ENCODE results near the gene RAB8B.

Gene RAB8B

DNA sequence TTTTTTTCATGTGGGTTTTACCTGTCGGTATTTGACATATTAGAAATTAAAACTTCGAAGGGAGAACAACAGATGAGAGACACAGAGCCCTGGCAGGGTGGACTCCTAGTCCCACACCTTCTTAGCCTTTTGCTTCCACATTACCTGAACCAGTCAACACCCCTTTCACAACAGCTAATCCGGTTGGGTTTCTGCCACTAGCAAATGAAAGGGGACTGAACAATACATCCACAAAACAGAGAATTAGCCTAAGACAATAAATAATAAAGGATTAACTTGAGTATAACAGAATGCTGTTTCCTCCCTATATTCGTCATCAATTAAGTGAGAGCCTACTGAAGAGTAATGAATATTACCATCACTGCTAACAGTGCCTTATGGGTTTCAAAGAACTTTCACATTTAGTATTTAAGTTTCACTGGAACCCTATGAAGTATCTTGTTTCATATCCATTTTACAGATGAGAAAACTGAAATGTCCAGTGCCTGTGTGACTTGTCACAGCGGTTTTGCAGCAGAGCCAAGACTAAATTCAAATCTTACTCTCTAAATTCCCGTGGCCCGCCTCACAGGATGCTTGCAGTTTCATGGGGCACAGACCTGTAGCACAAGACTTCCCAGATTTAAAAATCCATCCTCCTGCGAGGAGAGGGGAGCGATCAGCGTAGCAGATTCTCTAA lies 1.0 kb upstream of the RAB8B start:
- DNase-seq (ENCODE audit: low read depth, low spot score): no peak
- Histone ChIP-seq H3K9me3 (ENCODE audit: low read depth, low read length) (no peaks in the 10 kb centered on the region), H3K27ac (no peak overlapping the region), H3K36me3 (ENCODE audit: insufficient read depth, low read length) (no peaks in the 10 kb centered on the region), H3K9ac (ENCODE audit: insufficient read length) (peak overlapping the region; percentile 77), H3K4me3 (peak overlapping the region; percentile 90)
- TF ChIP-seq EZH2 (IDR thresholded peaks at IDR 0.05): no peak
- no peak for TF ChIP-seq FOXP2 (optimal IDR thresholded peaks at IDR 0.05; ENCODE audit: control extremely low read depth, extremely low read length, insufficient read depth)
- no peak for TF ChIP-seq POLR2AphosphoS5 (IDR thresholded peaks at IDR 0.05; ENCODE audit: borderline replicate concordance, low read depth, low read length)

DNA sequence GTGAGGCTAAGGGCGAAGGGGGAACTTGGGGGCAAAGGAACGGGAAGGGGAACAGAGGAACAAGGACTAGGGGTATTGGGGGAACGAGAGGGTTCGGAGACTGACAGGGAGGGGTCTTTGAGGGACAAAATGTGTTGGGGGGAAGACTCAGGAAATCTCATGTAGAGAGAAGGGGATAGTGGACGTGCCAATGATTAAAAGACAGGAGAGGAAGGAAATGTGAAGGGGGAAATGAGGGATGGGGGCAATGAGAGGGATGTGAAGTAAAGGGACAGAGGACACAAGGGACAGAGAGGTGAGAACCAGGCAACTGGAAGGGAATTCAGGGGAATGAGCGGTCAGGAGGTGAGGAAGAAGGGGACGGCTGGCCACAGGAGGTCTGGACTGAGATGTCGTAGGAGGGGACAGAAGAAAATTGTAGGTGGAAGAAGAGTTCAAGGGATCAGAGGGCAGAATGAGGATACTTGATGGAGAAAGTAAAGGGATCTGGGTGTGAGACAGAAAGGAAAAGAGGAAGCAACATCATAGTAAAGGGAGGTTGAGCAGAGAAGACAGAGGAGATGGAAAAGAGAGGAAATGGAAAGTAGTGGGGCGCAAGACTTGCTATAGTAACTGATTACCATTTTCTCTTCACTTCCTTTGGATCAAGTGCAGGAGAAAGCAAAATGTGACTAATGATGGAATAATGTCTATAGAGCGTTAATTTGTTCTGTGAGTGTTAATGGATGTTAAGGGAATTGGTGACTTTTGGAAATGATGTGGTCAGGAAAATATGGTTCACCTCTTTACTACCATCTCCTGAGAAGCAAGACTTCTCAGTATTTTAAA lies 749 bp downstream of the RAB8B start:
- no peak for DNase-seq (ENCODE audit: low read depth, low spot score)
- H3K9ac ChIP-seq (ENCODE audit: insufficient read length): peak overlapping the region; percentile 68
- no peaks in the 10 kb centered on the region for H3K9me3 ChIP-seq (ENCODE audit: low read depth, low read length)
- no peak for TF ChIP-seq POLR2AphosphoS5 (IDR thresholded peaks at IDR 0.05; ENCODE audit: borderline replicate concordance, low read depth, low read length)
- TF ChIP-seq EZH2 (IDR thresholded peaks at IDR 0.05): no peak
- TF ChIP-seq FOXP2 (optimal IDR thresholded peaks at IDR 0.05; ENCODE audit: control extremely low read depth, extremely low read length, insufficient read depth): no peak
- H3K36me3 ChIP-seq (ENCODE audit: insufficient read depth, low read length): no peaks in the 10 kb centered on the region
- H3K4me3 ChIP-seq: peak overlapping the region; percentile 90
- no peak overlapping the region for H3K27ac ChIP-seq

DNA sequence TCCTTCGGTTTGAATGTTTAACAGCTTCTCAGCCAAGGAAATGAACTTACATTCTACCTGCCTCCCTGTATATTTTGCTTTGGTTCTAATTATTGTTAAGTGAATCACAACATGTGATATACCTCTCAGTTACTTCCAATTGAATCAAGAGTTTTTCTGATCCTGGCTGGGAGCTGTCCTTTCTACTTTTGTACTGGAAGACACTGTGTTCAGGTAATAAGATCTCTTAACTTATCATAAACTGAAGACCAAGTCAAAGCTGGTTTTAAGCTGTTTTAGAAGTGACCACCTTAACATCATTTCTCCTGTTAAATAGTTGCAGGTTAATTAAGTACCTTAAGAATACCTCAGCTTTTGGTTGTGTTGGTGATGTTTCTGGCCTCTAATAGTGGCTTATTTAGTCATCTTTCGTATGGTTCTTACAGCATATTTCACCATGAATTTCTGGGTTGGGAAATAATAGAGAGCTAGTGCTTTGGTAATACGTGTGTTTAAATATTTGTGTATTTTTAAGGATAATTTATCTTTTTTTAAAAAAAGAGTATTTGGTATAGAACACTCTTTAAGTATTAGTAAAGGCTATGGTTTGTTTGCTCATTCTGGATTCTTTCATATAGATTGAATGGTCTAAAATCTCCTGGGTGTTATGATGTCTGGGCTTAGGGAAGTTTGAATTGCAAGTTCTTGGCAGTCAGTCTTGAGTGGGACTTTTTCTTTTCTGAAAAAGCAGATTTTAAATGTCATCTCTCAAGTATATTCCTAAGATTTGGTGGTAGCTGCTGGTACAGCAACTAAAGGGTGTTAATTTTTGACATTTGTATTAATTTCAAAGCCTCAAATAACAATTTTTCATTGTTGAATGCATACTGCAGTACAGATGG lies 1.6 kb downstream of the RAB8B start:
- no peak for DNase-seq (ENCODE audit: low read depth, low spot score)
- H3K27ac ChIP-seq: no peak overlapping the region
- TF ChIP-seq EZH2 (IDR thresholded peaks at IDR 0.05): no peak
- TF ChIP-seq FOXP2 (optimal IDR thresholded peaks at IDR 0.05; ENCODE audit: control extremely low read depth, extremely low read length, insufficient read depth): no peak
- TF ChIP-seq POLR2AphosphoS5 (IDR thresholded peaks at IDR 0.05; ENCODE audit: borderline replicate concordance, low read depth, low read length): no peak
- no peaks in the 10 kb centered on the region for H3K36me3 ChIP-seq (ENCODE audit: insufficient read depth, low read length)
- H3K4me3 ChIP-seq: peak overlapping the region; percentile 90
- H3K9ac ChIP-seq (ENCODE audit: insufficient read length): no peak overlapping the region
- no peaks in the 10 kb centered on the region for H3K9me3 ChIP-seq (ENCODE audit: low read depth, low read length)

DNA sequence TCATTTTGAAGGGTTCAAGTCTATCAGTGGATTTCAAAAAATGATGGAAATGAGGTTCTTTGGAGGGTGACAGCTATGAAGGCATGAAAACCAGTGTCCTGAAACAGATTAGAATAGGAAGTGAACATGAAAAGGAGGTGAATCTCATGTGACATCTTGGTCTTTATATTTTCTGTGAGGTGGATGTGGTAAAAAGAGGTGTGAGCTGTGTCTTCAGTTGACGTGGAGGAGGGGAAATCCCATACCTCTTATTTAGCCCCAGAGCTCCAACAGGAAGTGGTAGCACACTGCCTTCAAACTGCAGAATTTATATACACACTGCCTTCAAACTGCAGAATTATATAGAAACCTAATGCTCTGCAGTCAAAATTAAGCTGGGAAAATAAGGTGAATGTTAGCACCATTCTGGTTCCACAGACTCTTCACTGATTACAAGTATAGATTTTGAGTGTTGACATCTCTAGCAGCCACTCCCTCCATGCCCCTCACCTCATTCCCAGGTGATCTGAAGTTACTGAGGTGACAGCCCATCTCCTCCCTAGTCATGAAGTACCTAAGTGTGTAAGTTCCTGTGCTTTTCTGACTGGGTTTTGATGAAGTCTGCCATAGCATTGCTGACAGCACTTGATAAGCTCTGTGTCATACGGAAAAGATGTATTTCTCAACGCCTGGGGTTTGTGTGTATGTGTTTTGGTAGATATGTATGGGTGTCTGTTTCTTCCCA lies 2.7 kb downstream of the RAB8B start:
- H3K9me3 ChIP-seq (ENCODE audit: low read depth, low read length): no peaks in the 10 kb centered on the region
- H3K4me3 ChIP-seq: no peak overlapping the region
- no peaks in the 10 kb centered on the region for H3K36me3 ChIP-seq (ENCODE audit: insufficient read depth, low read length)
- no peak overlapping the region for H3K27ac ChIP-seq
- no peak overlapping the region for H3K9ac ChIP-seq (ENCODE audit: insufficient read length)
- DNase-seq (ENCODE audit: low read depth, low spot score): no peak
- TF ChIP-seq FOXP2 (optimal IDR thresholded peaks at IDR 0.05; ENCODE audit: control extremely low read depth, extremely low read length, insufficient read depth) (no peak), EZH2 (IDR thresholded peaks at IDR 0.05) (no peak), POLR2AphosphoS5 (IDR thresholded peaks at IDR 0.05; ENCODE audit: borderline replicate concordance, low read depth, low read length) (no peak)

DNA sequence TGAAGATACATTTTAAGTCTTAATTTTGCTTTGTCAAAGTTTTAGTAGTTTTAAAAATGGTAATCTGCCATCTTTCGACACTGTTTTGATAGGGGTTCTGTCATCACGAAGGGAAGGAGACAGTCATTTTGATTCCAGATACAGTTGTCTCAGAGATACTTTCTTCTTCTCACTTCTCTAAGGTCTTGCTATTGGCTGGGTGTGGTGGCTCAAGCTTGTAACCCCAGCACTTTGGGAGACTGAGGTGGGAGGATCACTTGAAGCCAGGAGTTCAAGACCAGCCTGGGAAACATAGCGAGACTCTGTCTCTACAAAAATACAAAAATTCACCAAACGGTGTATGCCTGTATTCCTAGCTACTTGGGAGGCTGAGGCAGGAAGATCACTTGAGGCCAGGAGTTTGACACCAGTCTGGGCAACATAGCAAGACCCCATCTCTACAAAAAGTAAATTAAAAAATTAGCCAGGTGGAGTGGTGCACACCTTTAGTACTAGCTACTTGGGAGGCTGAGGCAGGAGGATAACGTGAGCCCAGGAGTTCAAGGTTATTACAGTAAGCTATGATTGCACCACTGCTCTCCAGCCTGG lies 3.3 kb downstream of the RAB8B start:
- no peak overlapping the region for H3K27ac ChIP-seq
- H3K9ac ChIP-seq (ENCODE audit: insufficient read length): no peak overlapping the region
- no peak for DNase-seq (ENCODE audit: low read depth, low spot score)
- TF ChIP-seq FOXP2 (optimal IDR thresholded peaks at IDR 0.05; ENCODE audit: control extremely low read depth, extremely low read length, insufficient read depth): no peak
- H3K36me3 ChIP-seq (ENCODE audit: insufficient read depth, low read length): no peaks in the 10 kb centered on the region
- no peaks in the 10 kb centered on the region for H3K9me3 ChIP-seq (ENCODE audit: low read depth, low read length)
- H3K4me3 ChIP-seq: no peak overlapping the region

DNA sequence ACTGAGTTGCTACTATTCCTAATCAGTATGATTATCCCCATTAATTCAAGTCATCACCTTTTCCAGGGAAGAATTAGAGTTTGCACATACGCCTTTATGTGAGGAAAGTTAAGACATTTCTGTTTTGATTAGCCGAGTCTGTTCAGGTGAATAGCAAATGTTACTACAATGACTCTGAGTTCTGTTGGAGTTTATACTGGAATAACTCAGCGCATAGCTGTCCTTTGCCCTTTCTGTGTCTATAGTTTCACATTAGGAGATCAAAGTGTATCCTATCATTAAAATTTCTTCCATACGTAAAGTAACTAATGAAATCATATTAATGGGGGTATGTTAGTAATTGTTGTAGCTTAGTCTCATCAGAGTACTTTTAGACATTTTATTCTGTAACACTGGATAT lies 4.9 kb downstream of the RAB8B start:
- Histone ChIP-seq H3K9ac (ENCODE audit: insufficient read length) (no peak overlapping the region), H3K27ac (no peak overlapping the region)

DNA sequence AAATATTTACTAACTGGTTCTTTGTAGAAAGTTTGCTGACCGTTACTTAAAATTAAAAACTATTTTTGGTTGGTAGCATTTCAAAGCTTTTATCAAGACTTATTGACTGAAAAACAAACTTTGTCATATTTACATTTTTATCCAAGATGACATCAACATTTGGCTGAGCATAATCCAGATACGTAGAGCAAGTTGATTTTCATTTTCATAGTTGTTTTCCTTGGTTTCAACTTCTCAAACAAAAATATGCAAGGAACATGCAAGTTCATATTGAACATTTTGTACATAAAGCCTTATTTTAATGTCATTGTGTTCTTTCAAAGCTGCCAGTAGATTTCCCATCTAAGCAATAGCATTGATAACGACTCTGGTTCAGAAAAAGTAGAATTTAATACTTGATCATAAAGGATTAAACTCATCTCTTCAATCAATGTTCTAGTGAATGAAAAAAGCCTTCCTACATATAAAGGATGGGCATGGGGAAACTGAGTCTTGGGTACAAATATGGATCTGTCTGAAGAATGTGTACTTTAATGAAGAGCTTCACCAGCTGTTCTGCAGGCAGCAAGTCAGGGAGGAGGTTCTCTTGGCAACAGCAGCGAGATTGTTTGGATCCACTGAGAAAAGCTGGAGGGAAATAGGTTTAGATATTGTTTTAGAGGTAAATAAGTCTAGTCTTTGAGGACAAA lies 5.6 kb downstream of the RAB8B start:
- Histone ChIP-seq H3K9ac (ENCODE audit: insufficient read length) (no peak overlapping the region), H3K27ac (no peak overlapping the region), H3K36me3 (ENCODE audit: insufficient read depth, low read length) (no peaks in the 10 kb centered on the region), H3K4me3 (no peak overlapping the region), H3K9me3 (ENCODE audit: low read depth, low read length) (no peaks in the 10 kb centered on the region)
- TF ChIP-seq EZH2 (IDR thresholded peaks at IDR 0.05) (no peak), POLR2AphosphoS5 (IDR thresholded peaks at IDR 0.05; ENCODE audit: borderline replicate concordance, low read depth, low read length) (no peak), FOXP2 (optimal IDR thresholded peaks at IDR 0.05; ENCODE audit: control extremely low read depth, extremely low read length, insufficient read depth) (no peak)
- no peak for DNase-seq (ENCODE audit: low read depth, low spot score)

More for the DNA sequence above, 4.9 kb downstream of the RAB8B start:
- Histone ChIP-seq H3K9me3 (ENCODE audit: low read depth, low read length) (no peaks in the 10 kb centered on the region), H3K4me3 (peak overlapping the region; percentile 37), H3K36me3 (ENCODE audit: insufficient read depth, low read length) (no peaks in the 10 kb centered on the region)
- TF ChIP-seq FOXP2 (optimal IDR thresholded peaks at IDR 0.05; ENCODE audit: control extremely low read depth, extremely low read length, insufficient read depth) (no peak), POLR2AphosphoS5 (IDR thresholded peaks at IDR 0.05; ENCODE audit: borderline replicate concordance, low read depth, low read length) (no peak), EZH2 (IDR thresholded peaks at IDR 0.05) (no peak)
- DNase-seq (ENCODE audit: low read depth, low spot score): no peak

All from SK-N-MC (cell line).